ACC112 (cell line): ENCODE results near the gene GSTT4.

Source experiments
- H2AFZ ChIP-seq: fragments of 200-600 bp; sonication (generic); one replicate; pipeline ENCODE4 v1.6.0; 2017; ENCODE audit warnings: antibody characterized with exemption, low read length; ENCODE audit not compliant: unreplicated experiment
- H3K27ac ChIP-seq: fragments of 200-600 bp; sonication (generic); 2 replicates; pipeline ENCODE4 v1.5.1; 2014; ENCODE audit warnings: low read depth, mild to moderate bottlenecking, antibody characterized with exemption, low read length, moderate library complexity
- H3K27me3 ChIP-seq: fragments of 200-600 bp; sonication (generic); 2 replicates; pipeline ENCODE4 v1.6.1; 2014; ENCODE audit warnings: mild to moderate bottlenecking, antibody characterized with exemption, low read length, moderate library complexity, mixed read lengths; ENCODE audit not compliant: insufficient read depth
- H3K36me3 ChIP-seq: fragments of 200-600 bp; sonication (generic); 2 replicates; pipeline ENCODE4 v1.6.1; 2016; ENCODE audit warnings: mild to moderate bottlenecking, antibody characterized with exemption, low read length, moderate library complexity, mixed read lengths; ENCODE audit not compliant: insufficient read depth
- H3K4me1 ChIP-seq: fragments of 200-600 bp; sonication (generic); one replicate; pipeline ENCODE4 v1.6.1; 2016; ENCODE audit warnings: low read length, mixed read lengths; ENCODE audit not compliant: insufficient read depth, unreplicated experiment, control insufficient read depth
- H3K4me3 ChIP-seq: fragments of 200-600 bp; sonication (generic); 2 replicates; pipeline ENCODE4 v1.5.1; 2014; ENCODE audit warnings: mild to moderate bottlenecking, low read depth, low read length
- H3K79me2 ChIP-seq: fragments of 200-600 bp; sonication (generic); one replicate; pipeline ENCODE4 v1.6.0; 2016; ENCODE audit warnings: low read length; ENCODE audit not compliant: control insufficient read depth, unreplicated experiment, insufficient read depth

GSTT4 gene

DNA sequence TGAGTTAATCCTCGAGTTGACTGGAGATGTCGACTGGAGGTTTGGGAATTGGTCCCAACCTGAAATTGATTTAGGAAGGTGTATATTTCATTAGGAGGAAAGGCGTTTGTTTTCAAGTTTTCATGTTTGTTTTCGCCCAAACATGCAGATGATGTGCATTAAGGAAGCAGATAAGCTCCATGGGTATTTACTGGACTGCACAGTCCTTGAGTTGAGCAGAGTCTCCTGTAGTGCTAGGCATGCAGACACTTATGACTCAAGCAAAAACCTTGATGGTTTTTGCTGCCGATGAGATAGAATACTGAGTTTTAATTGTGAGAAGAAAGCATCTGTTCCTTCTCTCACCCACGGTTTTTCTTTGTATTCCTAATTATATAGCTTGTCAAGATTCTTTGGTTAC, 33.8 kb upstream of the GSTT4 start:
- peaks cover 18% of the 10 kb centered on the region for H3K4me1 ChIP-seq
- H2AFZ ChIP-seq, result no peak overlapping the region
- no peaks in the 10 kb centered on the region for H3K79me2 ChIP-seq
- no peak overlapping the region for H3K27ac ChIP-seq
- H3K36me3 ChIP-seq, result 0 out of 2 replicates have a peak, but pooled peaks cover 6% of the 10 kb centered on the region
- H3K4me3 ChIP-seq, result no peak overlapping the region
- no peaks in the 10 kb centered on the region for H3K27me3 ChIP-seq

DNA sequence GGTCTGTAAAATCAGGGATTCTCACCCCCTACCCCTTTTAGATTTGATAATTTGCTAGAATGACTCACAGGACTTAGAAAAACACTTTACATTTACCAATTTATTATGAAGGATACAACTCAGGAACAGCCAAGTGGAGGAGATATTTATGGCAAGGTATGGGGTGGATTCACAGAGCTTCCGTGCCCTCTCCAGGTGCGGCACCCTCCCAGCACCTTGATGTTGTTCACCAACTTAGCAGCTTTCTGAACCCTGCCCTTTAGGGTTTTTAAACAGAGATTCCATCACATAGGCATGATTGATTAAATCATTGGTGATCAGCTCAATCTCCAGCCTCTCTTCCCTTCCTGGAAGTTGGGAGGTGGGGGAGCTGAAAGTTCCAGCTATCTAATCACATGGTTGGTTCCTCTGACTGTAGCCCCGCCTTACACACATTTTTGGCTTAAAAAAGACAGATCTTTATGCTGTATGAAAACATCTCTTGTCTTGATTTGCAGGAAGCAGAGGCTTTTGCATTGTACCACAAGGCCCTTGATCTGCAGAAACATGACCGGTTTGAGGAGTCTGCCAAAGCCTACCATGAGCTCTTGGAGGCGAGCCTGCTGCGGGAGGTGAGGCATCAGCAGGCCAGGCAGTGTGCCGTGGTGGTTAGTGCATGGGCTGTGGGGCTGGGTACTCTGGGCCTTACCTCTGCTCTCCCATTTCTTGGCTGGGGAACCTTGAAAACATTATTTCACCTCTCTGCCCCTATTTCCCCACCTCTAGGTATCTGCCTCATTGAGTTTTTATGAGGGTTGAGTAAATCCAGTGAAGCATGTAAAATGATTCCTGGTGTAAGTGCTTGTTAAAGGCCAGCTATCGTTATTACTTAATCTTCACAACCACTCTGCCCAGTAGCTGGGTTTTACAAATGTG, 32.9 kb upstream of the GSTT4 start:
- Histone ChIP-seq H3K36me3 (0 out of 2 replicates have a peak, but pooled peaks cover 6% of the 10 kb centered on the region), H3K79me2 (no peaks in the 10 kb centered on the region), H3K27me3 (no peaks in the 10 kb centered on the region), H2AFZ (no peak overlapping the region), H3K4me1 (peaks cover 9% of the 10 kb centered on the region), H3K4me3 (no peak overlapping the region), H3K27ac (no peak overlapping the region)

DNA sequence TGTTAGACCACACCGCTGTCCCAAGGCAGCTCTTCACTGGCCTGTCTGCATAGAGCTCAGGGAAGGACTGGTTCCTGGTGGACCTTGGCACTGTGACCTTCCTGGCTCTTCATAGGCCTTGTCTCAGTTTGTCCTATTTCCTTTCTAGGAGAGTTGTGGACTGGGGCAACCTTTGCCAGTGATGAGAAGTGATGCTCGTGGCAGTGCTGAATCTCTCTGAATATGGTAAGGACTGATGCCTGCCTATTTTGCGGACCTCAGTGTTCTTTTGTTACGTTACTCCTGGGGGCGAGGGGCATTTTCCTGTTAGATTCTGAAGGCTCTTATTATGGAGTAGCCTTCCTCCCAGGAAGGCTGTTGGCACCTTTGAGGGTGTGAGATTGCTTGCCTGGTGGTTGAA, 30.0 kb upstream of the GSTT4 start:
- H3K27ac ChIP-seq, result no peak overlapping the region
- no peaks in the 10 kb centered on the region for H3K4me1 ChIP-seq
- H3K79me2 ChIP-seq, result peaks cover 18% of the 10 kb centered on the region
- H3K27me3 ChIP-seq, result no peaks in the 10 kb centered on the region
- H2AFZ ChIP-seq, result no peak overlapping the region
- H3K4me3 ChIP-seq, result no peak overlapping the region
- 0 out of 2 replicates have a peak, but pooled peaks cover 6% of the 10 kb centered on the region for H3K36me3 ChIP-seq

DNA sequence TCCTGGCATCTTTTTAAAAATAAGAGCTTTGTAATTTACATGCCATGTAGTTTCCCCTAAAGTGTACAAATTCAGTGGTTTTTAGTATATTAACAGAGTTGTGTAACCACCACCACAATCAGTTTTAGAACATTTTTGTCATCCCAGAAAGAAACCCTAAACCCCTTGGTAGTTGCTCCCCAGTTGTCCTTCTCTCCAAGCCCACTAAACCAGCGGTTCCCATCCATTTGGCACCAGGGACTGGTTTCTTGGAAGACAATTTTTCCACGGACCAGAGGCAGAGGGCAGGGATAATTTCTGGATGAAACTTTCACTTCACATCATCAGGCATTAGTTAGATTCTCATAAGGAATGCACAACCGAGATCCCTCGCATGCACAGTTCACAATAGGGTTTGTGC, 28.5 kb upstream of the GSTT4 start:
- Histone ChIP-seq H3K4me3 (no peak overlapping the region), H2AFZ (no peak overlapping the region), H3K27me3 (no peaks in the 10 kb centered on the region), H3K36me3 (0 out of 2 replicates have a peak, but pooled peaks cover 5% of the 10 kb centered on the region), H3K79me2 (peaks cover 30% of the 10 kb centered on the region), H3K27ac (no peak overlapping the region), H3K4me1 (no peaks in the 10 kb centered on the region)

DNA sequence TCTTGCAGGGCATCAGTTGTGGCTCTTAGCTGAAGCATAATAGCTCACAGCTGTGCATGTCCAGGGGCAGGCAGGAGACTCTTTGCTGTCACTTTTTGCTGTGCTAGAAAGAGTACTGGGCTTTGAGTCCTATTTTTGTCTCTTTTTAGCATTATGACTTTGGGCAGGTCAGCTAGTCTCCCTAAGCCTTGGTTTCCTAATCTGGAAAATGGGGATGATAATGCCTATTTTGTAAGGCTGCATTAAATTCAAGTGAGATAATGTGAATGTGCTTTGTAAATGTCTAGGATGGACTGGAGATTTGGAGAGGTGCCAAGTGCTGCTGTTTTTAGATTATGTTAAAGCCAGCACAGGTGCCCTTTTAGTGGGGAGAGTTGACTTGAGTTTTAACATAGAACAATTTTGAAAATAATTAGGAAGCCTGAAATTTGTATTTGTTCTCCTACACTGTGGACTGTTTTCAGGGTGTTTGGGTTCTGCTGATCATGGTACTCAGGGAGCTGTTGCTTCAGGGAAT, 25.0 kb upstream of the GSTT4 start:
- H3K27ac ChIP-seq, result no peak overlapping the region
- no peaks in the 10 kb centered on the region for H3K36me3 ChIP-seq
- no peak overlapping the region for H2AFZ ChIP-seq
- no peaks in the 10 kb centered on the region for H3K27me3 ChIP-seq
- no peak overlapping the region for H3K4me3 ChIP-seq
- no peaks in the 10 kb centered on the region for H3K4me1 ChIP-seq
- peaks cover 48% of the 10 kb centered on the region for H3K79me2 ChIP-seq

DNA sequence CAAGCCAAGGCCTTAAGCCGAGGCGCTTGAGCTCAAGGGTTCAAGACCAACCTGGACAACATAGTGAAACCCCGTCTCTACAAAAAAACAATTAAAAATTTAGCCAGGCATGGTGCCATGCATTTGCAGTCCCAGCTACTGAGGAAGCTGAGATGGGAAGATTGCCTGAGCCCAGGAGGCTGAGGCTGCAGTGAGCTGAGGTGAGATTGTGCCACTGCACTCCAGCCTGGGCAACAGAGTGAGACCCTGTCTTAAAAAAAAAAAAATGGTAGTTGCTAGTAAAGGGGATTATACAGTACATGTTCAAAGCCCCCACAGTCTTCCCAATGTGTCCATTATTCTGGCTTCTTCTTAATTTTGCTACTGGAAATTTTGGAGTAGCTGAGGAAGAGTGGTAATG, 24.1 kb upstream of the GSTT4 start:
- H3K27ac ChIP-seq, result no peak overlapping the region
- H3K4me3 ChIP-seq, result no peak overlapping the region
- peaks cover 48% of the 10 kb centered on the region for H3K79me2 ChIP-seq
- no peaks in the 10 kb centered on the region for H3K36me3 ChIP-seq
- no peaks in the 10 kb centered on the region for H3K4me1 ChIP-seq
- H2AFZ ChIP-seq, result no peak overlapping the region
- H3K27me3 ChIP-seq, result no peaks in the 10 kb centered on the region

DNA sequence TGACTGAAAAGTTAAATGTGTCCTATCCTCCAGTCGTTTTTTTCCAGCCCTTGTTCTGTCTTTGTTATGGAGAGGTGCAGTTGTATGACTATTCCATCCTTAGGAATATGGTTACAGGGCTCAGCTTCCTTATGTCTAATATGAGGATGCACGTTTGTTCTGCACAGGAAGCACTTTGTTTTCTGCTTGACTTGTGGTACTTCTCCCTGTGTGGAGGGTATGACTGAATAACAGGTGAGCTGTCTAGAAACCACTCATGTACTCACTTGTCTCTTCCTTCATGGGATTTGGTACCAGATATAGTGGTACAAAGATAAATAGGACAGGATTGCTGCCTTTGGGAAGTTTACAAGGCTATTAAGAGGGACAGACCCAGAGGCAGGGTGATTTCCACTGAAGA, 23.3 kb upstream of the GSTT4 start:
- no peaks in the 10 kb centered on the region for H3K27me3 ChIP-seq
- no peak overlapping the region for H3K27ac ChIP-seq
- H3K79me2 ChIP-seq, result peaks cover 49% of the 10 kb centered on the region
- H3K36me3 ChIP-seq, result no peaks in the 10 kb centered on the region
- no peak overlapping the region for H3K4me3 ChIP-seq
- no peak overlapping the region for H2AFZ ChIP-seq
- H3K4me1 ChIP-seq, result no peaks in the 10 kb centered on the region

DNA sequence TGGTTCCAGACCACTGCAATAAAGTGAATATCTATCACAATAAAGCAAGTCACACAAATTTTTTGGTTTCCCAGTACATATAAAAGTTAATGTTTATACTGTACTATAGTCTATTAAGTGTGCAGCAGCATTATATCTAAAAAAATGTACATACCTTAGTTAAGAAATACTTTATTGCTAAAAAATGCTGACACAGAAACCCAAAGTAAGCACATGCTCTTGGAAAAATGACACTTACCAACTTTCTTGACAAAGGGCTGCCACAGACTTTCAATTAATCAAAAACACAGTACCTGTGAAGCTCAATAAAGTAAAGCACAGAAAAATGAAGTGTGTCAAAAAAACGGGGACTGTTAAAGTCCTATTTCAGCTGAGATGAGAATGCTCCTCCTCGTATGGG, 22.7 kb upstream of the GSTT4 start:
- Histone ChIP-seq H3K27me3 (no peaks in the 10 kb centered on the region), H3K79me2 (peaks cover 55% of the 10 kb centered on the region), H3K4me3 (no peak overlapping the region), H3K36me3 (no peaks in the 10 kb centered on the region), H3K27ac (no peak overlapping the region), H2AFZ (no peak overlapping the region), H3K4me1 (no peaks in the 10 kb centered on the region)

DNA sequence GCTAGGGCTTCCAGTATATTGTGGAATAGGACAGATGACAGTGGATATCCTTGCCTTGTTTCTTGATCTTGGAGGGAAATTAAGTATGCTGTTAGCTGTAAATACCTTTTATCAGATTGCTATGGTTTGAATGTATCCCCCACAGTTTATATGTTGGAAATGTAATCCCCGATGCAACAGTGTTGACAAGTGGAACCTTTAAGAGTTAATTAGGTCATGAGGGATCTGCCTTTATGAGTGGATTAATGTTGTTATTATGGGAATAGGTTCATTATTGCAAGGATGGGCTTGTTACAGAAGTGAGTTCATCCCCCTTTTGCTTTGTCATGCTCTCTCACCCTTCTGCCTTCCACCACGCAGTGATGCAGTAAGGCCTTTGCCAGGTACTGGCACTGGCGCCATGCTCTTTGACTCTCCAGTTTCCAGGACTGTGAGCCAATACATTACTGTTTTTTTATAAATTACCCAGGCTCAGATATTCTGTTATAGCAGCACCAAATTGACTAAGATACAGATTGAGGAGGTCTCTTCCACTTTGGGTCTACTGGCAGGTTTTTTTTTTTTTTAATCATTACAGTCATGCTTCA, 22.2 kb upstream of the GSTT4 start:
- H3K4me3 ChIP-seq, result no peak overlapping the region
- H3K79me2 ChIP-seq, result peaks cover 57% of the 10 kb centered on the region
- H3K4me1 ChIP-seq, result no peaks in the 10 kb centered on the region

DNA sequence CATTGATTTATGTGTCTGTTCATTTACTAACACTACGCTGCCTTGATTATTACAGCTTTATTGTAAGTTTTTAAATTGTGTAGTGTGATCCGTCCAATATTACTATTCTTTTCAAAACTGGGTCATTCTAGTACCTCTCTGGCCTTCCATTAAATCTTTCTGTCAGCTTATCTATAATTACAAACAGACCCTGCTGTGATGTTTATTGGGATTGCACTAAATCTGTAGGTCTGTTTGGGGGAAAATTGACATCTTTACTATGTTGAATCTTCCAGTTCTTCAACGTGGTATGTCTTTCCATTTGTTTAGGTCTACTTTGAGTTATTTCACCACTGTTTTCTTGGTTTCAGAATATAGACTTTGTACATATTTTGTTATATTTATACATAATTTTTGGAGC, 21.5 kb upstream of the GSTT4 start:
- H3K79me2 ChIP-seq, result peaks cover 52% of the 10 kb centered on the region
- no peaks in the 10 kb centered on the region for H3K36me3 ChIP-seq
- no peaks in the 10 kb centered on the region for H3K27me3 ChIP-seq
- no peak overlapping the region for H2AFZ ChIP-seq
- H3K27ac ChIP-seq, result no peak overlapping the region
- no peak overlapping the region for H3K4me3 ChIP-seq
- H3K4me1 ChIP-seq, result no peaks in the 10 kb centered on the region

More for the DNA sequence above, 22.2 kb upstream of the GSTT4 start:
- Histone ChIP-seq H2AFZ (no peak overlapping the region), H3K36me3 (no peaks in the 10 kb centered on the region), H3K27me3 (no peaks in the 10 kb centered on the region), H3K27ac (no peak overlapping the region)

DNA sequence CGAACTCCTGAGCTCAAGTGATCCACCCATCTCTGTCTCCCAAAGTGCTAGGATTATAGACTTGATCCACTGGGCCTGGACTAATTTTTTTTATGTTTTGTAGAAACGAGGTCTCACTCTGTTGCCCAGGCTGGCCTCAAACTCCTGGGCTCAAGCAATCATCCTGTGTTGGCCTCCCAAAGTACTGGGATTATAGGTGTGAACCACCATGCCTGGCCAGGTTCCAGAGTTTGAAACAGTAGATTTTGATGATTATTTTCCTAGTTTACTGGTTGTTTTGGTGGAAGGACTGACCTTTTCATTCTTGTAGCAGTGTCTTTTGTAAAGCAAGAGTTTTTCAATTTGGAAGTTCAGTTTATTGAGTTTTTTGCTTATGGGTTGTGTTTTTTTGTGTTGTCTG, 20.8 kb upstream of the GSTT4 start:
- Histone ChIP-seq H3K4me1 (no peaks in the 10 kb centered on the region), H3K36me3 (no peaks in the 10 kb centered on the region), H3K27me3 (no peaks in the 10 kb centered on the region), H3K4me3 (no peak overlapping the region), H3K27ac (no peak overlapping the region), H3K79me2 (peaks cover 46% of the 10 kb centered on the region), H2AFZ (no peak overlapping the region)
